H1 (cell line): ENCODE results near the gene OPN1SW. TPM values are rescaled to one million over a fixed set of nuclear protein-coding genes. Genes with fewer than 3 reads are reported as not detected.

Source experiments
- CTCF ChIA-PET: fragments of 300-600 bp; sonication (Branson Sonifier 250); formaldehyde crosslinking; loops from one replicate; lab custom pipeline; 2021; ENCODE audit not compliant: partially characterized antibody; lab: Charles Lee
- POLR2A ChIA-PET: fragments of 300-600 bp; sonication (Branson Sonifier 250); formaldehyde crosslinking; loops from one replicate; lab custom pipeline; 2021; ENCODE audit warnings: inconsistent platforms; ENCODE audit not compliant: partially characterized antibody; lab: Charles Lee
- DNase-seq, 2 experiments: peaks; one replicate each; pipeline versions ENCODE4 v3.0.0 to v3.0.0-alpha.2; 2010 to 2022; ENCODE audit warnings: low spot score in 2 of 2, low read depth in 1 of 2, mixed read lengths in 1 of 2
- FAIRE-seq: peaks from 2 replicates; lab custom pipeline; 2011; peaks lifted over from hg19 to GRCh38; lab: Jason Lieb, UNC
- H2AFZ ChIP-seq: 2 replicates; pipeline ENCODE4 v1.8.1; 2012; ENCODE audit warnings: low read length, inconsistent platforms
- H2AK5ac ChIP-seq: 2 replicates; pipeline ENCODE4 v1.6.1; 2013; ENCODE audit warnings: low read depth, low read length
- H2BK120ac ChIP-seq: replicated peaks from 2 replicates; pipeline ENCODE3; 2013; ENCODE audit warnings: low read depth, low read length, inconsistent platforms
- H2BK12ac ChIP-seq: 2 replicates; pipeline ENCODE4 v1.6.1; 2013; ENCODE audit warnings: low read depth, low read length
- H2BK15ac ChIP-seq: 2 replicates; pipeline ENCODE4 v1.6.1; 2013; ENCODE audit warnings: low read length
- H2BK20ac ChIP-seq: 2 replicates; pipeline ENCODE4 v1.6.1; 2013; ENCODE audit warnings: low read length
- H2BK5ac ChIP-seq: 2 replicates; pipeline ENCODE4 v1.6.1; 2013; ENCODE audit warnings: low read depth, low read length
- H3K14ac ChIP-seq: 2 replicates; pipeline ENCODE4 v1.6.1; 2013; ENCODE audit warnings: inconsistent platforms; ENCODE audit not compliant: insufficient read length
- H3K18ac ChIP-seq: 2 replicates; pipeline ENCODE4 v1.6.1; 2013; ENCODE audit warnings: low read length; ENCODE audit errors: extremely low read depth
- H3K23ac ChIP-seq: 2 replicates; pipeline ENCODE4 v1.6.1; 2013; ENCODE audit warnings: inconsistent platforms; ENCODE audit not compliant: insufficient read length
- H3K23me2 ChIP-seq: 2 replicates; pipeline ENCODE4 v1.6.1; 2013; ENCODE audit warnings: low read depth, low read length
- H3K27ac ChIP-seq: 2 replicates; pipeline ENCODE4 v1.6.1; 2011; ENCODE audit warnings: low read depth, low read length, inconsistent platforms
- H3K27me3 ChIP-seq, 4 experiments: replicated peaks in 1 of 4; 1 replicate in 1 of 4; 2 replicates in 3 of 4; pipeline versions ENCODE4 v1.6.1 to v1.8.1; 2011 to 2013; ENCODE audit warnings: low read length in 3 of 4, mild to moderate bottlenecking in 3 of 4, inconsistent platforms in 2 of 4, mixed read lengths in 2 of 4, moderate library complexity in 1 of 4; ENCODE audit not compliant: control insufficient read depth in 3 of 4, insufficient read depth in 3 of 4; ENCODE audit errors: extremely low read depth in 1 of 4
- H3K36me3 ChIP-seq, 4 experiments: 2 replicates each; pipeline versions ENCODE4 v1.6.1 to v1.8.1; 2011 to 2013; ENCODE audit warnings: mild to moderate bottlenecking in 4 of 4, low read length in 3 of 4, moderate library complexity in 2 of 4, control low read depth in 1 of 4, inconsistent platforms in 1 of 4; ENCODE audit not compliant: insufficient read depth in 4 of 4, control insufficient read depth in 2 of 4
- H3K4ac ChIP-seq: replicated peaks from 2 replicates; pipeline ENCODE3; 2013; ENCODE audit warnings: low read length, low read depth, mixed read lengths, inconsistent platforms; ENCODE audit not compliant: insufficient read length
- H3K4me1 ChIP-seq, 4 experiments: replicated peaks in 1 of 4; 1 replicate in 1 of 4; 2 replicates in 3 of 4; pipeline versions ENCODE4 v1.6.1 to v1.8.1; 2011 to 2013; ENCODE audit warnings: low read length in 3 of 4, inconsistent platforms in 2 of 4, mixed read lengths in 1 of 4; ENCODE audit not compliant: insufficient read depth in 4 of 4, control insufficient read depth in 3 of 4
- H3K4me2 ChIP-seq, 2 experiments: 2 replicates each; pipeline versions ENCODE4 v1.6.1 to v1.8.1; 2011 to 2013; ENCODE audit warnings: low read depth in 2 of 2, low read length in 2 of 2, control low read depth in 1 of 2, inconsistent platforms in 1 of 2, mild to moderate bottlenecking in 1 of 2; ENCODE audit not compliant: insufficient read depth in 1 of 2
- H3K4me3 ChIP-seq, 4 experiments: fragments of 200-600, 300-600 bp in 1 of 4; sonication (generic), shearing (Covaris generic), sonication (Bioruptor Twin) in 1 of 4; 2 replicates each; pipeline versions ENCODE4 v1.5.1 to v1.8.1; 2011 to 2016; ENCODE audit warnings: low read length in 4 of 4, low read depth in 3 of 4, control low read depth in 2 of 4, inconsistent platforms in 2 of 4, mild to moderate bottlenecking in 2 of 4, mixed read lengths in 1 of 4, moderate library complexity in 1 of 4; ENCODE audit not compliant: insufficient read depth in 2 of 4; ENCODE audit errors: extremely low read depth in 1 of 4
- H3K56ac ChIP-seq: replicated peaks from 2 replicates; pipeline ENCODE3; 2013; ENCODE audit warnings: low read depth, mild to moderate bottlenecking, mixed read lengths, low read length, inconsistent platforms; ENCODE audit not compliant: insufficient read length
- H3K79me1 ChIP-seq: 2 replicates; pipeline ENCODE4 v1.6.1; 2013; ENCODE audit warnings: low read depth, low read length, control low read depth
- H3K79me2 ChIP-seq, 2 experiments: 2 replicates each; pipeline versions ENCODE4 v1.6.1 to v1.8.1; 2012 to 2013; ENCODE audit warnings: low read length in 2 of 2, mild to moderate bottlenecking in 2 of 2, inconsistent platforms in 1 of 2; ENCODE audit not compliant: insufficient read depth in 2 of 2, control insufficient read depth in 1 of 2
- H3K9ac ChIP-seq, 4 experiments: replicated peaks in 1 of 4; 1 replicate in 1 of 4; 2 replicates in 3 of 4; pipeline versions ENCODE4 v1.6.1 to v1.8.1; 2011 to 2013; ENCODE audit warnings: low read depth in 3 of 4, low read length in 3 of 4, control low read depth in 2 of 4, mild to moderate bottlenecking in 2 of 4, moderate library complexity in 2 of 4, inconsistent platforms in 1 of 4; ENCODE audit errors: extremely low read depth in 1 of 4
- H3K9me3 ChIP-seq, 2 experiments: 2 replicates each; pipeline versions ENCODE4 v1.6.1 to v1.8.1; 2012 to 2013; ENCODE audit warnings: mild to moderate bottlenecking in 2 of 2, moderate library complexity in 2 of 2, control low read depth in 1 of 2, inconsistent platforms in 1 of 2, low read depth in 1 of 2, low read length in 1 of 2, mixed read lengths in 1 of 2; ENCODE audit not compliant: insufficient read depth in 2 of 2
- H4K20me1 ChIP-seq, 2 experiments: replicated peaks in 1 of 2; 2 replicates each; pipeline versions ENCODE3 to v1.8.1; 2011 to 2013; ENCODE audit warnings: inconsistent platforms in 2 of 2, low read length in 2 of 2, mild to moderate bottlenecking in 1 of 2; ENCODE audit not compliant: insufficient read depth in 2 of 2, control insufficient read depth in 1 of 2
- H4K5ac ChIP-seq: 2 replicates; pipeline ENCODE4 v1.6.1; 2013; ENCODE audit warnings: low read length, low read depth, mixed read lengths, inconsistent platforms; ENCODE audit not compliant: insufficient read length
- H4K8ac ChIP-seq: 2 replicates; pipeline ENCODE4 v1.8.0; 2013; ENCODE audit warnings: mild to moderate bottlenecking, moderate library complexity, low read length, inconsistent platforms; ENCODE audit not compliant: insufficient read depth; ENCODE audit errors: extremely low read depth
- H4K91ac ChIP-seq: replicated peaks from 2 replicates; pipeline ENCODE3; 2013; ENCODE audit warnings: low read length, mixed read lengths, inconsistent platforms; ENCODE audit not compliant: insufficient read length
- BCL11A ChIP-seq, 2 experiments: IDR thresholded peaks; one replicate each; pipeline ENCODE4 v1.6.1; 2011; ENCODE audit warnings: low read depth in 2 of 2, low read length in 2 of 2, mild to moderate bottlenecking in 2 of 2
- WGBS, 2 experiments: shearing (Covaris generic) in 1 of 2; methylation state at CpG; one replicate each; pipeline versions ENCODE4 v1.1.6 to v1.1.7; 2013 to 2015; ENCODE audit warnings: low lambda C conversion rate in 2 of 2, mixed read lengths in 2 of 2, inconsistent platforms in 1 of 2, low coverage in 1 of 2, missing lambda C conversion rate in 1 of 2; ENCODE audit not compliant: insufficient replicate concordance in 2 of 2, insufficient coverage in 1 of 2, insufficient read length in 1 of 2; ENCODE audit errors: extremely low coverage in 1 of 2, missing lambda C conversion rate in 1 of 2; 5-methylcytosine and 5-hydroxymethylcytosine counted together
- polyA plus RNA-seq, 7 experiments: library from polyadenylated mRNA; depleted of rRNA in 3 of 7; stranded (reverse) in 5 of 7; unstranded in 2 of 7; fragments of >200 nt in 5 of 7; fragments of 200-250 nt in 2 of 7; gene quantifications; 1 replicate in 5 of 7; 2 replicates in 1 of 7; 4 replicates in 1 of 7; pipeline versions ENCODE4 v1.2.1 to v1.2.3, GENCODE V29; 2011 to 2013; ENCODE audit warnings: missing spikeins in 2 of 7, mixed read lengths in 2 of 7
- total RNA-seq: library from RNA; stranded (reverse); fragmentation: NEBNext Ultra II Directional; extraction: Animal tissue kit (Norgen Biotek cat#: 25700); gene quantifications from 2 replicates; pipeline ENCODE4 v1.2.1, GENCODE V29; 2021

Gene OPN1SW
- total and polyA plus RNA-seq, 2 of the 8 experiments (the other 6 are each of a cell fraction or from before 2014, with no cell fraction given), result not detected

- FAIRE-seq (no peak), DNase-seq (no peak)
- no peak overlapping the region for H2BK20ac ChIP-seq
- no peak overlapping the region for H3K14ac ChIP-seq
- no peak overlapping the region for H2AFZ ChIP-seq
- no peak overlapping the region for H3K18ac ChIP-seq
- no peak overlapping the region for H3K4me2 ChIP-seq
- H3K9me3 ChIP-seq, result peaks cover 0 to 4% of the 10 kb centered on the region in 2 experiments; a peak in 2 of 4 replicates
- H3K9ac ChIP-seq, result no peak overlapping the region
- H4K20me1 ChIP-seq, result no peaks in the 10 kb centered on the region
- no peaks in the 10 kb centered on the region for H3K79me2 ChIP-seq
- H3K36me3 ChIP-seq, result peaks cover 8 to 42% (median 27%) of the 10 kb centered on the region in 4 experiments; a peak in 7 of 8 replicates
- H4K91ac ChIP-seq, result no peak overlapping the region
- CTCF ChIA-PET, result interaction anchor here (4.1 kb wide), 1 partner anchor 107 kb away, joined by 12 read pairs; no protein-coding TSS in a partner anchor
- H2BK12ac ChIP-seq, result no peak overlapping the region
- POLR2A ChIA-PET, result interaction anchor here (0.8 to 2.8 kb wide), 7 partner anchors 8 to 75 kb away, joined by 3 to 14 read pairs (median 4); partner anchors contain the start of gene CALU
- no peak overlapping the region for H3K4ac ChIP-seq
- H3K27ac ChIP-seq, result no peak overlapping the region
- H3K23me2 ChIP-seq, result no peaks in the 10 kb centered on the region
- no peaks in the 10 kb centered on the region for H3K27me3 ChIP-seq
- H3K23ac ChIP-seq, result no peak overlapping the region
- H2BK5ac ChIP-seq, result no peak overlapping the region
- no peak overlapping the region for H2BK120ac ChIP-seq
- H3K4me3 ChIP-seq, result no peak overlapping the region
- H2AK5ac ChIP-seq, result no peak overlapping the region
- no peak overlapping the region for H4K5ac ChIP-seq
- no peaks in the 10 kb centered on the region for H3K4me1 ChIP-seq
- H4K8ac ChIP-seq, result no peak overlapping the region
- H3K56ac ChIP-seq, result no peak overlapping the region
- 91% methylated on average over 13 of the region's 13 CpGs; no CpG with 5 or more reads in 1 of the 2 experiments for WGBS, 2 experiments
- no peaks in the 10 kb centered on the region for H3K79me1 ChIP-seq
- no peak overlapping the region for H2BK15ac ChIP-seq
- TF ChIP-seq BCL11A (IDR thresholded peaks at IDR 0.05; ENCODE audit: low read depth in 2 of 2, low read length in 2 of 2), result no peak
These were observed 1.4 kb downstream of the OPN1SW start for GRCh38 chr7:128774029-128774689.
